Hepatocyte (in vitro differentiated cells): ENCODE results near the gene FGFR3. TPM values are rescaled to one million over a fixed set of nuclear protein-coding genes. Genes with fewer than 3 reads are reported as not detected.

Experiments
- DNase-seq: peaks from one replicate; pipeline ENCODE4 v3.0.0-alpha.2; 2016; ENCODE audit warnings: low spot score
- H2AFZ ChIP-seq: fragments of 200-600 bp; sonication (generic); 2 replicates; pipeline ENCODE4 v1.6.0; 2016; ENCODE audit warnings: antibody characterized with exemption, mild to moderate bottlenecking
- H3K27ac ChIP-seq: fragments of 200-600 bp; sonication (generic); 2 replicates; pipeline ENCODE4 v1.5.1; 2016; ENCODE audit warnings: mild to moderate bottlenecking
- H3K27me3 ChIP-seq: fragments of 200-600 bp; sonication (generic); 2 replicates; pipeline ENCODE4 v1.6.1; 2016
- H3K36me3 ChIP-seq: fragments of 200-600 bp; sonication (generic); replicated peaks from 2 replicates; pipeline ENCODE4 v1.5.1; 2016; ENCODE audit warnings: low read depth; ENCODE audit not compliant: insufficient read depth
- H3K4me1 ChIP-seq: fragments of 200-600 bp; sonication (generic); 2 replicates; pipeline ENCODE4 v1.5.1; 2016; ENCODE audit warnings: mild to moderate bottlenecking, moderate library complexity; ENCODE audit not compliant: insufficient read depth
- H3K4me2 ChIP-seq: fragments of 200-600 bp; sonication (generic); 2 replicates; pipeline ENCODE4 v1.6.0; 2016
- H3K4me3 ChIP-seq: fragments of 200-600 bp; sonication (generic); 2 replicates; pipeline ENCODE4 v1.5.1; 2016; ENCODE audit warnings: mild to moderate bottlenecking
- H3K79me2 ChIP-seq: fragments of 200-600 bp; sonication (generic); 2 replicates; pipeline ENCODE4 v1.6.0; 2017; ENCODE audit warnings: mild to moderate bottlenecking
- H3K9me2 ChIP-seq: fragments of 200-600 bp; sonication (generic); replicated peaks from 2 replicates; pipeline ENCODE4 v1.6.0; 2017; ENCODE audit warnings: mild to moderate bottlenecking; ENCODE audit not compliant: insufficient read depth
- H3K9me3 ChIP-seq: fragments of 200-600 bp; sonication (generic); 2 replicates; pipeline ENCODE4 v1.5.1; 2016; ENCODE audit warnings: low read depth, mild to moderate bottlenecking
- H4K20me1 ChIP-seq: fragments of 200-600 bp; sonication (generic); 2 replicates; pipeline ENCODE4 v1.6.0; 2016; ENCODE audit warnings: mild to moderate bottlenecking; ENCODE audit not compliant: insufficient read depth, poor library complexity, severe bottlenecking
- EZH2 ChIP-seq: fragments of 200-600 bp; sonication (generic); IDR thresholded peaks from 2 replicates; pipeline ENCODE4 v1.6.1; 2016; ENCODE audit warnings: antibody characterized with exemption, mild to moderate bottlenecking, borderline replicate concordance
- EZH2phosphoT487 ChIP-seq: fragments of 200-600 bp; sonication (generic); IDR thresholded peaks from one replicate; pipeline ENCODE4 v1.6.1; 2018; ENCODE audit warnings: antibody characterized with exemption, mild to moderate bottlenecking, low read depth, moderate library complexity; ENCODE audit not compliant: unreplicated experiment, severe bottlenecking
- WGBS: methylation state at CpG from one replicate; pipeline ENCODE4 v1.1.6; 2016; ENCODE audit warnings: low lambda C conversion rate; ENCODE audit errors: missing lambda C conversion rate; 5-methylcytosine and 5-hydroxymethylcytosine counted together
- polyA plus RNA-seq: library from polyadenylated mRNA; unstranded; fragments of >200 nt; fragmentation: Nextera tagmentation; extraction: Ambion mirVana; gene quantifications from 2 replicates; pipeline ENCODE4 v1.2.1, GENCODE V29; 2016
- total RNA-seq: library from RNA; depleted of rRNA; stranded (reverse); fragments of >200 nt; gene quantifications from 2 replicates; pipeline ENCODE4 v1.2.3, GENCODE V29; 2014
- TF ChIP-seq, protein P1 (sequence below): fragments of 200-600 bp; sonication (generic); IDR thresholded peaks from 2 replicates; pipeline ENCODE4 v1.5.1; 2016; ENCODE audit warnings: antibody characterized with exemption, mild to moderate bottlenecking; ENCODE audit not compliant: poor library complexity

Gene FGFR3
- total and polyA plus RNA-seq, 2 experiments from 2014 or later = 82.0 to 99.8 TPM

GRCh38 chr4:1793940-1794808, 1.1 kb downstream of the FGFR3 start:
- H3K36me3 ChIP-seq = no peaks in the 10 kb centered on the region
- no peaks in the 10 kb centered on the region for H3K27me3 ChIP-seq
- H2AFZ ChIP-seq = no peak overlapping the region
- DNase-seq = no peak
- H4K20me1 ChIP-seq = peaks cover 27% of the 10 kb centered on the region
- peaks cover 51% of the 10 kb centered on the region for H3K79me2 ChIP-seq
- no peak for TF ChIP-seq EZH2
- no peak for TF ChIP-seq EZH2phosphoT487
- TF ChIP-seq, protein P1, sequence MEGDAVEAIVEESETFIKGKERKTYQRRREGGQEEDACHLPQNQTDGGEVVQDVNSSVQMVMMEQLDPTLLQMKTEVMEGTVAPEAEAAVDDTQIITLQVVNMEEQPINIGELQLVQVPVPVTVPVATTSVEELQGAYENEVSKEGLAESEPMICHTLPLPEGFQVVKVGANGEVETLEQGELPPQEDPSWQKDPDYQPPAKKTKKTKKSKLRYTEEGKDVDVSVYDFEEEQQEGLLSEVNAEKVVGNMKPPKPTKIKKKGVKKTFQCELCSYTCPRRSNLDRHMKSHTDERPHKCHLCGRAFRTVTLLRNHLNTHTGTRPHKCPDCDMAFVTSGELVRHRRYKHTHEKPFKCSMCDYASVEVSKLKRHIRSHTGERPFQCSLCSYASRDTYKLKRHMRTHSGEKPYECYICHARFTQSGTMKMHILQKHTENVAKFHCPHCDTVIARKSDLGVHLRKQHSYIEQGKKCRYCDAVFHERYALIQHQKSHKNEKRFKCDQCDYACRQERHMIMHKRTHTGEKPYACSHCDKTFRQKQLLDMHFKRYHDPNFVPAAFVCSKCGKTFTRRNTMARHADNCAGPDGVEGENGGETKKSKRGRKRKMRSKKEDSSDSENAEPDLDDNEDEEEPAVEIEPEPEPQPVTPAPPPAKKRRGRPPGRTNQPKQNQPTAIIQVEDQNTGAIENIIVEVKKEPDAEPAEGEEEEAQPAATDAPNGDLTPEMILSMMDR = no peak
- peak overlapping the region; percentile 93 for H3K4me2 ChIP-seq
- no peaks in the 10 kb centered on the region for H3K9me3 ChIP-seq
- H3K4me3 ChIP-seq = peak overlapping the region; percentile 85
- H3K9me2 ChIP-seq = no peaks in the 10 kb centered on the region
- H3K27ac ChIP-seq = peak overlapping the region; percentile 96
- 2% methylated on average over 75 of the region's 101 CpGs for WGBS
- peaks cover 42% of the 10 kb centered on the region for H3K4me1 ChIP-seq

DNA sequence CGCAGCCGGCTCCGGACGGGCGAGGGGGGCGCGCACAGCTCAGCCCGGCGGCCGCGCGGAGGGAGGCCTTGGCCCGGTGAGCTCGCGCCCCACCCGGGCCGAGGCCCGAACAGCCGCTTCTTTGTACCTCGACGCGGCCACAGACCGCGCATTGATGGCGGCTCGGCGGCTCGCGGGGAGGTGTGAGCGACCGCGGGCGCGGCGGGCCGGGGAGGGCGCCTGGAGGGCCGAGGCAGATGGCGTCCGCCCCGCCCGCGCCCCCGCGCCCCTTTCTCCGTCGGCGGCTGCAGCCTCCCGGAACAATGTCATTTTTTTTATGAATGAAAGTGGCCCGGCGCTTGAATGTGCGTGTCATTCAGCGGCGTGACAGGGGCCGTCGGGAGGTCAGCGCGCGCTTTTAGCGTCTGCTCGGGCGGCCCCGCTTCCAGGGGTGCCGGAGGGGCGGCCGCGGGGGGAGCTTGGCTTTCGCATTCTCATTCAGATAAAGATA, 1.8 kb downstream of the FGFR3 start:
- peak overlapping the region; percentile 85 for H3K4me3 ChIP-seq
- no peaks in the 10 kb centered on the region for H3K36me3 ChIP-seq
- H2AFZ ChIP-seq = no peak overlapping the region
- DNase-seq = no peak
- H3K79me2 ChIP-seq = peaks cover 58% of the 10 kb centered on the region
- H3K27me3 ChIP-seq = no peaks in the 10 kb centered on the region
- peaks cover 27% of the 10 kb centered on the region for H4K20me1 ChIP-seq
- no peaks in the 10 kb centered on the region for H3K9me3 ChIP-seq
- H3K4me1 ChIP-seq = peaks cover 45% of the 10 kb centered on the region
- TF ChIP-seq EZH2phosphoT487 (no peak), EZH2 (no peak)
- no peaks in the 10 kb centered on the region for H3K9me2 ChIP-seq
- H3K4me2 ChIP-seq = peak overlapping the region; percentile 93
- WGBS = 7% methylated on average over 3 of the region's 68 CpGs
- peak overlapping the region; percentile 96 for H3K27ac ChIP-seq

DNA sequence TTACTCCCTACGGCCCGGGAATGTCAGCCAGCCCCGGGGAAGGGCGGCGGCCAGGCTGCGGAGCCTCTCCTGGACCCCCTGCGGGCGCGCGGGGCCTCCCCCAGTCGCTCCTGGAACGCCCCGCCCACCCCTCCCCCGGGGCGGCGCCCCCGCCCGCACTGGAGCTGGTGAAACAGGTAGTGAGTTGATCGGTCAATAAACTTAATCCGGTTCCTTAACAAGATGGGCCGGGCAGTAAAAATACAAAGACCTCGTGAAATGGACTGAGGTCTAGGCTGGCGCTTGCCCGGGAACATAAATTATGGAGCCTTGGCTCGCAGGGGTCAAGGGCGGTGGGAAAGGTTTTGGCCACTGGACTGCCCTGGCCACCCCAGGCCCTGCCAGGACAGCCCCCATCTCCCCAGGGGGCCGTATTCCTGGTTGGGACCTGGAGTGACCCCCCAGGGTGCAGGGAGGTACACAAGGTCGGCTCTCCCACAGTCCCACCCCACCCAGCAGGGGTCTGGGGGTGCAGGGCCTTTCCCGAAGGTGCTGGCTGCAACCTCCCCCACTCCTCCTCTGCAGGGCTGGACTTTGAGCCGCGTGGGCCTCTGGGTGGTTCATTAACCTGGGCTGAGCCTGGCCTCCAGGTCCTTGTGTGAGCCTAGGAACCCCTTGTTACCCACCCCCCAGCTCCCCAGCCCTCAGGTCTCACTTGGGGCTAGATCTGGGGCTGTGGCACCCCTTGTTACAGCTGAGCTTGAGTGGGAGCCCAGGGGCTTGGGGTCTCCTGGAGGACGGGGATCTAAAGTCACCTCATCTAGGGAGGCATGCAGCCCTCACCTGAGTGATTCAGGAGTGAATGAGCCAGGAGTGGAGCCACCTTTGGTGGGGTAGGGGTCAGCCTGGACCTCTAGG, 2.5 kb downstream of the FGFR3 start:
- H3K9me2 ChIP-seq = no peaks in the 10 kb centered on the region
- peak overlapping the region; percentile 85 for H3K4me3 ChIP-seq
- TF ChIP-seq EZH2 (no peak), EZH2phosphoT487 (no peak)
- TF ChIP-seq, protein P1 = no peak
- peaks cover 61% of the 10 kb centered on the region for H3K79me2 ChIP-seq
- H3K4me1 ChIP-seq = peaks cover 45% of the 10 kb centered on the region
- peaks cover 27% of the 10 kb centered on the region for H4K20me1 ChIP-seq
- H3K27ac ChIP-seq = peak overlapping the region; percentile 96
- peak overlapping the region; percentile 93 for H3K4me2 ChIP-seq
- WGBS = 15% methylated on average over 29 of the region's 32 CpGs
- no peaks in the 10 kb centered on the region for H3K9me3 ChIP-seq
- no peaks in the 10 kb centered on the region for H3K36me3 ChIP-seq
- no peaks in the 10 kb centered on the region for H3K27me3 ChIP-seq
- no peak overlapping the region for H2AFZ ChIP-seq
- peak; percentile 82 for DNase-seq
